Skeletal muscle tissue (tissue), 4 donors: ENCODE measurements around the gene ST7. TPM values are rescaled to one million over a fixed set of nuclear protein-coding genes. Genes with fewer than 3 reads are reported as not detected.
A peak's percentile ranks its signal among the peaks of the same experiment; 100 is the strongest.

ENCODE experiments used
- H3K27ac ChIP-seq: one replicate; pipeline ENCODE4 v1.7.0; 2013; ENCODE audit warnings: mild to moderate bottlenecking, low read depth, low read length, inconsistent platforms
- H3K27me3 ChIP-seq, 3 donors: one replicate each; pipeline ENCODE4 v1.7.0; 2013; ENCODE audit warnings: low read length in 3 of 3; ENCODE audit not compliant: control insufficient read depth in 3 of 3, insufficient read depth in 3 of 3
- H3K36me3 ChIP-seq, 3 donors: one replicate each; pipeline ENCODE4 v1.7.0; 2013; ENCODE audit warnings: low read length in 3 of 3; ENCODE audit not compliant: control insufficient read depth in 3 of 3, insufficient read depth in 3 of 3
- H3K4me1 ChIP-seq, 3 donors: one replicate each; pipeline ENCODE4 v1.7.0; 2013; ENCODE audit warnings: low read length in 3 of 3, mild to moderate bottlenecking in 3 of 3; ENCODE audit not compliant: control insufficient read depth in 3 of 3, insufficient read depth in 3 of 3
- H3K4me3 ChIP-seq, 3 donors: one replicate each; pipeline ENCODE4 v1.7.0; 2013; ENCODE audit warnings: low read length in 3 of 3
- H3K9ac ChIP-seq, 3 donors: one replicate each; pipeline ENCODE4 v1.7.0; 2013; ENCODE audit warnings: low read length in 3 of 3, mild to moderate bottlenecking in 3 of 3, moderate library complexity in 2 of 3, low read depth in 1 of 3
- H3K9me3 ChIP-seq, 3 donors: one replicate each; pipeline ENCODE4 v1.7.0; 2013; ENCODE audit warnings: low read length in 3 of 3; ENCODE audit not compliant: control insufficient read depth in 3 of 3
- total RNA-seq: library from RNA; depleted of rRNA; stranded (reverse); fragments of >200 nt; gene quantifications from one replicate; pipeline ENCODE4 v1.2.3, GENCODE V29; 2014
- donor health status: Osteomylitis.

The ST7 gene
- total RNA-seq, 1 donor from 2014 or later, result 23.0 TPM

DNA sequence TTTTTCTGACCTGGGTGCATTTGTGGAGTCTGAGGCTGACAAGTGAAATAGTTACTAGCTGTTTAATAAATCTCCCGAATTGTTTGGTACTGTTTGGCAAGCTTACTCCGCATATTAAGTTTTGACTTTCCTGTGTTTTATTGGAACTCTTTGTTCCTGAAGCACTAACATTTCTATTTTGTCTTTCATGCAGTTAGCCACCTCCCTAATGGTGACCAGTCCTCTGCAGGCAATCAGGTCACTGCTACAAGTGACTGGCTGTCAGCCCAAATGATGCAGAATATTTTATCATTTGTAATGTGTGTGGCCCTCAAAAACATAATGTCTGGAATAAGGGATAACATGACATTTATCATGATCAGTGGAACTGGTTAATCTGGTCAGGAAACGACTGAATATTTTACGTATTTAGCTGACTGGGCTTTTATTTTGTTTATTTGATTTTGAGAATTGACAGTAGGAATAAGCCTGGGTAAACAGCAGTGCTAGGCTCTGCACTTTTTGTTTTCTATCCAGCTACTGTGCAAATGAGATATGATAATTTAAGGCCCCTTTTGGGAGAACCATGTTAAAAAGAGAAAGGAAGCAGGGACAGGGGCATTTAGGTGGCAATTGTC is 82.9 kb downstream of the ST7 start:
- Histone ChIP-seq H3K9ac (no peak overlapping the region), H3K27ac (no peak overlapping the region), H3K9me3 (no peaks in the 10 kb centered on the region), H3K4me1 (peaks cover 0 to 8% (median 0%) of the 10 kb centered on the region in 3 donors), H3K27me3 (no peaks in the 10 kb centered on the region), H3K4me3 (no peak overlapping the region), H3K36me3 (no peaks in the 10 kb centered on the region)

DNA sequence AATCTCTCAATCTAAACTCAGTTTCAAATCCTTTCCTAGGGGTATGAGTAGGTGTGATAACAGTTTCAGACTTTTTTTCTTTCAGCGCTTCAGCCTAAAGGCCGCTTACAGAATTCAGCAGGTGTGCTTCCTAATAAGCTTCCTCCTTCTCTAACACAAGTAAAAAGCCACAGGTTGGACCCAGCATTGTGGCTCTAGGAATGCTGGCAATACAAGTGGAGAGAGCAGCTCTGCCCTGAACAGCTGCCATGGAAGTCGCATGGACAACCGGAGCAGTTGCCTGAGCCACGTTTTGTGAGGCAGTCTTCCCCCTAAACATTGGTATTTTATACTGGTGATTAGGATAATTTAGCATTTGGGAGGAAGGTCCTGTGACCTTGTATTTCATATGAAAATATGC is 83.5 kb downstream of the ST7 start:
- Histone ChIP-seq H3K4me1 (peaks cover 0 to 11% (median 0%) of the 10 kb centered on the region in 3 donors), H3K4me3 (no peak overlapping the region), H3K36me3 (no peaks in the 10 kb centered on the region), H3K9ac (no peak overlapping the region), H3K27ac (no peak overlapping the region), H3K9me3 (no peaks in the 10 kb centered on the region), H3K27me3 (no peaks in the 10 kb centered on the region)

DNA sequence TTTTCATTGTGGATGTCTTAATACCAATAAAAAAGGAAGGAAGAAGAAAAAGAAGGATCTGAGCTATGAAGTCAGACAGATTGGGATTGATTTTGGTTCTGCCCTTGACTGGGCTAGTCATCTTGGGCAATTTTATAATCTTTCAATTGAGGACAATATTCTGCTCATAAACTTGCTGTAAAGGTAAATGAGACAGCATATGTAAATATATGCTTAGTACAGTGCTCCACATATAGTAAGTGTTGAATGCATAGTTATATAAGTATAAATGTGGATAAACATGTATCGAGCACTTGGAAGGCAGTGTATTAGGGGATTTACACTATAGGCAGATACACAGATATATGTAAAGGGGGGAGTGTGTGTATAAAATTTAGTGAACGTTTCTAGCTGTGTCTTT is 85.1 kb downstream of the ST7 start:
- Histone ChIP-seq H3K27me3 (no peaks in the 10 kb centered on the region), H3K36me3 (no peaks in the 10 kb centered on the region), H3K27ac (no peak overlapping the region), H3K9ac (no peak overlapping the region), H3K4me1 (peaks cover 0 to 11% (median 4%) of the 10 kb centered on the region in 3 donors), H3K4me3 (no peak overlapping the region), H3K9me3 (no peaks in the 10 kb centered on the region)

DNA sequence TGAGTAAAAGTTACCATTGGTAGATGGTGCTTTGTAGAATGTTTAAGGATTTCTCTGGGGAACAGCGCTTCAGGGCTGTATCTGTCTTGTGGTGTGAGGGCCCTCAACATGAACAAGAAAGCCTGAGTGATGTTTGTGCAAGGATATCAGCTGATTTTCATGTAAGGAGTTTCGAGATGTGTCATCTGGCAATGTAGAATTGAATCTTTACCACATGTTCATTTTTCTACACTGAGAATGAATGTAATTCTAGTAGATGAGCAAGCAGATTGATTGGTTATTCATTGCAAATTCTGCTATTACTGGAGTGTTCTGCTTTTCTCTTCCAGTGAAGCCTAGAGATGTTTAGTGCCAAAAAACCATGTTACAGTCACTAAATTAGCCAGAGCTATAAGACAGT is 87.7 kb downstream of the ST7 start:
- H3K4me3 ChIP-seq, result no peak overlapping the region
- no peaks in the 10 kb centered on the region for H3K36me3 ChIP-seq
- no peaks in the 10 kb centered on the region for H3K9me3 ChIP-seq
- no peak overlapping the region for H3K9ac ChIP-seq
- no peak overlapping the region for H3K27ac ChIP-seq
- H3K27me3 ChIP-seq, result no peaks in the 10 kb centered on the region
- peaks cover 0 to 15% (median 8%) of the 10 kb centered on the region in 3 donors for H3K4me1 ChIP-seq

DNA sequence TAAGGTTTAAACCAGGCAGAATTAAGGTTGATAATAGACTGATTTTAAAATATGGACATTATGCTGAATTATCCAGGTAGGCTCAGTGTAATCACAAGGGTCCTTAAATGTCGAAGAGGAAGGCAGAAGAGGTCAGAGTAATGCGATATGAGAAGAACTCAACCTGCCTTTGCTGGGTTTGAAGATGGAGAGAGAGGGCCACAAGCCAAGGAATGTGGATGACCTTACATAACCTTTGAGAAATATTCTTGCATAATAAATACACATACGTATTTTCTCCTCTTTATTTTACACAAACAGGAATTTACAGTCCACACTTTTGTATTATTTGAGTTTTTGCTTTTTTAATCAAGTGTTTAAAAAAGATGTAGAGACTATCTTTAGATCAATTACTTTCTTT is 88.5 kb downstream of the ST7 start:
- H3K27ac ChIP-seq, result no peak overlapping the region
- no peaks in the 10 kb centered on the region for H3K36me3 ChIP-seq
- H3K9ac ChIP-seq, result no peak overlapping the region
- no peaks in the 10 kb centered on the region for H3K27me3 ChIP-seq
- peaks cover 5 to 15% (median 15%) of the 10 kb centered on the region in 3 donors for H3K4me1 ChIP-seq
- H3K9me3 ChIP-seq, result no peaks in the 10 kb centered on the region
- no peak overlapping the region for H3K4me3 ChIP-seq

DNA sequence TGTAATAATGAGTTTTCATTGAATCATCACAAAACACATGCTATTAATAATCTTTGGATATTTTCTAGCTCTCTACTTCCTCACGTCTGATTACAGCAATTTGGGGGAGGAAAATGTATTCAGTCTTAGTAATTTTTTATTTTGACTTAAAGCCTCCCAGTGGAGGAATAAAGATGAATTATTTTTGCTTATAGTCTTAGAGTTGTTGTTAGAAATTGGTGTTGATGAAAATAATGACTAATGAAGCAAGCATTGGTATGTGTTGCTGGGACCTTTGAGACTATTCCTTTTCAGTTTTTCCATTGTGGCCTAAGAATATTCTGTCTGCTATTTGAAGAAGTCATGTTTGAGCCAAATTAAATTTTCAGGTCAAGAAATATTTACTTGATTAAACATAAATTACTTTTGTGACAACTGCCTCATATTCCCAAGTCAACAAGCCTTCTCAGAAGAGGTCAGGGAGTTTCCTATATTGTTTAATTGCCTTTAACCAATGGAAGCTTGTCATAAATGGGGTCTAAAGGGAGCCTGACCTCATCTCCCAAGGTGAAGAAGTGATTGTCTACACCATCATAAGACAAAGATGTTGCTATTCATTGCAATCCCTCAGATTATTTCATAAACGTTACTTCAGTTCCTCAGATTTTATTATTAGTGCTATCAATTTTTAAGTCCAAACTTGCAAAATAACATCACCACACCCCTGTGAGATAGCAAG is 90.0 kb downstream of the ST7 start:
- Histone ChIP-seq H3K9me3 (no peaks in the 10 kb centered on the region), H3K27ac (no peak overlapping the region), H3K27me3 (no peaks in the 10 kb centered on the region), H3K4me1 (peaks cover 15 to 25% (median 21%) of the 10 kb centered on the region in 3 donors), H3K4me3 (no peak overlapping the region), H3K9ac (no peak overlapping the region), H3K36me3 (no peaks in the 10 kb centered on the region)

DNA sequence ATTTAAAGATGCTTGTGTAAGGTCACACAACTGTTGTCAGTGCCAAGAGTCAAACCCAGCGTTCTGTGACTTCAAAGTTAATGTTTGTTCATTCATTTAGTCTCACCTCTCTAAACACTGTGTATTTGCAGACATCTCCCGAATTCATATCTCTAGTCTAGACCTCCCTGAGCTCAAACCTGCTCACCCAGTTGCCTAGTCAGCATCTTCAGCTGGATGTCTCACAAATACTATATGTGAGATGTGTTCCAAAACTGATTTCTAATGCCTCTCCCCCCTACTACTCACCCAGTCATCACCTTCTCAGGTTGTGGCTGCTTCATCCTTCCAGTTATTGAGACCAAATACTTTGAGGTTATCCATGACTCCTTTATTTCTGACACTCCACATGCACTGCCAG is 91.4 kb downstream of the ST7 start:
- Histone ChIP-seq H3K27me3 (no peaks in the 10 kb centered on the region), H3K27ac (no peak overlapping the region), H3K9ac (no peak overlapping the region), H3K4me1 (peaks cover 23 to 27% (median 26%) of the 10 kb centered on the region in 3 donors), H3K9me3 (no peaks in the 10 kb centered on the region), H3K4me3 (no peak overlapping the region), H3K36me3 (no peaks in the 10 kb centered on the region)

DNA sequence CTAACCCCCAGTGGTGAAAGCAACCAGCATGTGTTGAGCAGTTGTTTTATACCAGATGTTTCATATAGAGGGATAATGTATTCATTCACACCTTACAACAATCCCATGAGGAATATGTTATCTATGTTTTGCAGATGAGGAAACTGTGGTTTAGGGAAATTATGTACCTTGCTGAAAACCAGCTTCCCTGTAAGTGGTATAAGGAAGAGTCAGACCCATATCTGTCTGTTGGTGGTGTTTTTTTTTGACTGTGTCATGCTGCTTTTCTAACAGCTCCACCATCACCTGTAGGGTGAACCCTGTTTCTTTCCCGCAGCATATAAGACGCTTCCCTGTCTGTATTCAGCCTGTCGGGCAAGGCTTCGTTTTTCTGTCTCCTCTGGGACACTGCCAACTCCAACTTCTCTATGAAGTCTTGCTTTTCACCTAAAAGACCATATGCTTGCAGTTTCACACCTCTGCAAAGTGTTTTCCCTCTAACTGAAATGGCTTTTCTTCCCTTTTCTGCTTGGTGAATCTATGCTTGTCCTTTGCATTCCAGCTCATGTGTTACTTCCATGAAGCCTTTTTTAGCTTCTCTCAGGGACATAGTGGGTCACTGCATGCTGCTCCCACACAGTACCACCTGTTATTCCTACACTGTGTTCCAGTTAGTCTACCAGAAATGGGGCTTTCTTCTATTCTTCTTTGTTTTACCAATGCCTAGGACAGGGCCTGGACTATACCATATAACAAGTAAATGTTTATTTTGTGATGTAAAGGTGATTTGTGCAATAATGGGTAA is 92.8 kb downstream of the ST7 start:
- no peaks in the 10 kb centered on the region for H3K36me3 ChIP-seq
- H3K9ac ChIP-seq, result no peak overlapping the region
- no peak overlapping the region for H3K27ac ChIP-seq
- H3K9me3 ChIP-seq, result no peaks in the 10 kb centered on the region
- H3K4me1 ChIP-seq, result peaks cover 23 to 27% (median 26%) of the 10 kb centered on the region in 3 donors
- H3K4me3 ChIP-seq, result no peak overlapping the region
- H3K27me3 ChIP-seq, result no peaks in the 10 kb centered on the region

DNA sequence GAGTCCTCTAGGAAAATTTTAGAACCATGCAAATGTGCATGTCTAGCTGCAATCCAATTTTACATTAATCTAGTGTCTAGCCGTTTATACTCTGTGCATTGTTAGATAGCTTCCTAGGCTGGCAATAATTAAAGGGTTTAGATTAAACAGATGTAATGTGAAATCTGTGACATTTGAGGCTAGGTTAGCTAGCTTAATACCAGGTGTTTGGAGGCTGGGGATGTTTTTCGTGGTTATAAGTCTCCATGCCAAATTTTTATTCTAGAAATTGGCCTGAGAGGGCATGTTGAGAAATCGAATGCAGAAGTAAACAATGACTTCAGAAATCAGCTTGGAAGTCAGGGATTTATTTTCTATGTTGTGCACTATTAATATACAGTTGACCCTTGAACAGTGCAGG is 94.2 kb downstream of the ST7 start:
- no peak overlapping the region for H3K4me3 ChIP-seq
- no peaks in the 10 kb centered on the region for H3K36me3 ChIP-seq
- peaks cover 23 to 24% (median 23%) of the 10 kb centered on the region in 3 donors for H3K4me1 ChIP-seq
- H3K27ac ChIP-seq, result peak overlapping the region; percentile 15
- no peaks in the 10 kb centered on the region for H3K9me3 ChIP-seq
- H3K9ac ChIP-seq, result no peak overlapping the region
- no peaks in the 10 kb centered on the region for H3K27me3 ChIP-seq
